H9 (cell line): Measurements from ENCODE around the gene ERCC6L2. TPM values are rescaled to one million over a fixed set of nuclear protein-coding genes. Genes with fewer than 3 reads are reported as not detected.

Experiments used
- DNase-seq: peaks from one replicate; pipeline ENCODE4 v3.0.0-alpha.2; 2017
- H2AFZ ChIP-seq: one replicate; pipeline ENCODE4 v1.6.1; 2013; ENCODE audit warnings: mild to moderate bottlenecking, low read length, control low read depth, moderate library complexity
- H2AK5ac ChIP-seq: 2 replicates; pipeline ENCODE4 v1.6.1; 2013; ENCODE audit warnings: low read length, control low read depth, mixed read lengths; ENCODE audit not compliant: insufficient read length
- H2BK120ac ChIP-seq: one replicate; pipeline ENCODE4 v1.6.1; 2013; ENCODE audit warnings: low read depth, mild to moderate bottlenecking, low read length, control low read depth, inconsistent platforms; ENCODE audit not compliant: poor library complexity, severe bottlenecking
- H2BK12ac ChIP-seq: 2 replicates; pipeline ENCODE4 v1.6.1; 2013; ENCODE audit warnings: low read length, control low read depth, mixed read lengths, low read depth; ENCODE audit not compliant: insufficient read length
- H2BK15ac ChIP-seq: 2 replicates; pipeline ENCODE4 v1.6.1; 2013; ENCODE audit warnings: low read depth, low read length, control low read depth
- H2BK20ac ChIP-seq: one replicate; pipeline ENCODE4 v1.6.1; 2013; ENCODE audit warnings: low read depth, mild to moderate bottlenecking, low read length, control low read depth, inconsistent platforms; ENCODE audit not compliant: poor library complexity, severe bottlenecking
- H2BK5ac ChIP-seq: 2 replicates; pipeline ENCODE4 v1.6.1; 2013; ENCODE audit warnings: low read length, control low read depth, mixed read lengths; ENCODE audit not compliant: insufficient read length
- H3K14ac ChIP-seq: 2 replicates; pipeline ENCODE4 v1.6.1; 2013; ENCODE audit warnings: low read length, control low read depth; ENCODE audit not compliant: insufficient read depth
- H3K18ac ChIP-seq: 2 replicates; pipeline ENCODE4 v1.6.1; 2013; ENCODE audit warnings: low read depth, mild to moderate bottlenecking, mixed read lengths, low read length, control low read depth; ENCODE audit not compliant: insufficient read length
- H3K23ac ChIP-seq: 2 replicates; pipeline ENCODE4 v1.6.1; 2013; ENCODE audit warnings: low read length, control low read depth, mixed read lengths, low read depth; ENCODE audit not compliant: insufficient read length
- H3K23me2 ChIP-seq: 2 replicates; pipeline ENCODE4 v1.6.1; 2013; ENCODE audit warnings: low read depth, mild to moderate bottlenecking, mixed read lengths, low read length, control low read depth; ENCODE audit not compliant: insufficient read length, poor library complexity, severe bottlenecking
- H3K27ac ChIP-seq: 2 replicates; pipeline ENCODE4 v1.5.1; 2013; ENCODE audit warnings: low read length, control low read depth, mixed read lengths, low read depth; ENCODE audit not compliant: insufficient read length
- H3K27me3 ChIP-seq: 2 replicates; pipeline ENCODE4 v1.6.1; 2013; ENCODE audit warnings: low read length, control low read depth, inconsistent platforms; ENCODE audit not compliant: insufficient read depth
- H3K4ac ChIP-seq: 2 replicates; pipeline ENCODE4 v1.6.1; 2013; ENCODE audit warnings: low read depth, mild to moderate bottlenecking, control low read depth, inconsistent platforms, low read length, moderate library complexity
- H3K4me1 ChIP-seq: 2 replicates; pipeline ENCODE4 v1.6.1; 2013; ENCODE audit warnings: low read length, control low read depth, inconsistent platforms; ENCODE audit not compliant: insufficient read depth
- H3K4me2 ChIP-seq: 2 replicates; pipeline ENCODE4 v1.6.1; 2013; ENCODE audit warnings: low read length, control low read depth, mixed read lengths; ENCODE audit not compliant: insufficient read length, insufficient read depth
- H3K56ac ChIP-seq: 2 replicates; pipeline ENCODE4 v1.6.1; 2013; ENCODE audit warnings: low read depth, mild to moderate bottlenecking, mixed read lengths, low read length, control low read depth; ENCODE audit not compliant: insufficient read length
- H3K79me1 ChIP-seq: 2 replicates; pipeline ENCODE4 v1.6.1; 2013; ENCODE audit warnings: low read depth, mild to moderate bottlenecking, moderate library complexity, low read length, control low read depth, inconsistent platforms; ENCODE audit not compliant: insufficient read depth, poor library complexity, severe bottlenecking
- H3K79me2 ChIP-seq: 2 replicates; pipeline ENCODE4 v1.6.1; 2013; ENCODE audit warnings: low read length, control low read depth, inconsistent platforms; ENCODE audit not compliant: insufficient read depth
- H3K9ac ChIP-seq: 2 replicates; pipeline ENCODE4 v1.6.1; 2013; ENCODE audit warnings: low read length, control low read depth, mixed read lengths; ENCODE audit not compliant: insufficient read length; ENCODE audit errors: extremely low read depth
- H3K9me3 ChIP-seq: one replicate; pipeline ENCODE4 v1.6.1; 2013; ENCODE audit warnings: low read depth, low read length, inconsistent platforms; ENCODE audit not compliant: control insufficient read depth
- H3T11ph ChIP-seq: one replicate; pipeline ENCODE4 v1.6.1; 2013; ENCODE audit warnings: mild to moderate bottlenecking, low read length, control low read depth, inconsistent platforms
- H4K20me1 ChIP-seq: one replicate; pipeline ENCODE4 v1.6.1; 2013; ENCODE audit not compliant: control insufficient read depth, insufficient read length, insufficient read depth
- H4K5ac ChIP-seq: 2 replicates; pipeline ENCODE4 v1.6.1; 2013; ENCODE audit warnings: low read depth, mild to moderate bottlenecking, mixed read lengths, low read length, control low read depth; ENCODE audit not compliant: insufficient read length
- H4K8ac ChIP-seq: replicated peaks from 2 replicates; pipeline ENCODE4 v1.6.1; 2013; ENCODE audit warnings: low read length, control low read depth, mixed read lengths, low read depth; ENCODE audit not compliant: insufficient read length
- H4K91ac ChIP-seq: 2 replicates; pipeline ENCODE4 v1.6.1; 2013; ENCODE audit warnings: low read depth, mild to moderate bottlenecking, moderate library complexity, mixed read lengths, low read length, control low read depth; ENCODE audit not compliant: insufficient read length
- H3K27ac Mint-ChIP-seq, 3 experiments: 2 replicates in 2 of 3; 3 replicates in 1 of 3; pipeline ENCODE4 v1.8.0; 2020 to 2021; ENCODE audit warnings: mixed read lengths in 3 of 3, mild to moderate bottlenecking in 1 of 3, moderate library complexity in 1 of 3
- H3K27me3 Mint-ChIP-seq: 2 replicates; pipeline ENCODE4 v1.8.0; 2021; ENCODE audit warnings: low read depth, mild to moderate bottlenecking, moderate library complexity, mixed read lengths
- H3K36me3 Mint-ChIP-seq, 3 experiments: 2 replicates in 2 of 3; 3 replicates in 1 of 3; pipeline ENCODE4 v1.8.0; 2020 to 2021; ENCODE audit warnings: low read depth in 3 of 3, mixed read lengths in 3 of 3; ENCODE audit not compliant: insufficient read depth in 1 of 3
- H3K4me1 Mint-ChIP-seq, 2 experiments: 2 replicates each; pipeline ENCODE4 v1.8.0; 2020; ENCODE audit warnings: mixed read lengths in 2 of 2
- H3K4me3 Mint-ChIP-seq, 2 experiments: 2 replicates in 1 of 2; 3 replicates in 1 of 2; pipeline ENCODE4 v1.8.0; 2020 to 2021; ENCODE audit warnings: mild to moderate bottlenecking in 2 of 2, mixed read lengths in 2 of 2, moderate library complexity in 1 of 2
- H3K9me3 Mint-ChIP-seq, 2 experiments: 2 replicates in 1 of 2; 3 replicates in 1 of 2; pipeline ENCODE4 v1.8.0; 2020; ENCODE audit warnings: mild to moderate bottlenecking in 2 of 2, mixed read lengths in 2 of 2, moderate library complexity in 1 of 2
- WGBS: extraction: QIAGEN DNeasy Blood & Tissue Kit; methylation state at CpG from one replicate; pipeline ENCODE4 v1.1.7; 2013; ENCODE audit warnings: missing lambda C conversion rate, low lambda C conversion rate, mixed read lengths; ENCODE audit not compliant: insufficient read length; ENCODE audit errors: extremely low coverage; 5-methylcytosine and 5-hydroxymethylcytosine counted together
- total RNA-seq: library from RNA; stranded (reverse); gene quantifications from 2 replicates; pipeline ENCODE4 v1.2.1, GENCODE V29; 2021
- TF ChIP-seq, protein P1 (sequence below): fragments of 200-600 bp; sonication (generic); conservative IDR thresholded peaks from 3 replicates; pipeline ENCODE4 v1.8.0; 2021; ENCODE audit warnings: antibody characterized with exemption, mild to moderate bottlenecking

ERCC6L2 gene
- total RNA-seq, 1 experiment from 2014 or later = 57.7 TPM

DNA sequence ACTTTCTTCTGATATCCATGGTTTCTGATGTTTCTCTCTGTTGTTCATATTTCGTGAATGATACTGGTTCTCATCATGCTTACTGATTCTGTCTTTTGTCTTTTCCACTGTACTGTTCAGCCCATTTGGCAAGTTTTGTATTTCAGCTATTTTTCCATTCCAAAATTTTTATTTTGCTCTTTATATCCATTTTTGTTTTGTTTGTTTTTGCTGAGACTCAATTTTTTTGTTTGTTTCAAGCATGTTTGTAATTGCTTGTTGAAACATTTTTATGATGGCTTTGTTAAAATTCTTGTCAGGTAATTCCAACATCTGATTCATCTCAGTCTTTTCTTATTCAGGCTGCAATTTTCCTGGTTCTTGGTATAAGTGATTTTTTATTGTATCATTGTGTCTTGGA lies 64.0 kb downstream of the ERCC6L2 start:
- H4K8ac ChIP-seq = no peak overlapping the region
- no peak overlapping the region for H3K4me3 Mint-ChIP-seq
- H4K91ac ChIP-seq = no peak overlapping the region
- H3K23me2 ChIP-seq = no peaks in the 10 kb centered on the region
- peaks cover 15 to 19% of the 10 kb centered on the region in 2 experiments for H3K4me1 Mint-ChIP-seq
- H4K5ac ChIP-seq = no peak overlapping the region
- no peak overlapping the region for H3K56ac ChIP-seq
- TF ChIP-seq, protein P1, sequence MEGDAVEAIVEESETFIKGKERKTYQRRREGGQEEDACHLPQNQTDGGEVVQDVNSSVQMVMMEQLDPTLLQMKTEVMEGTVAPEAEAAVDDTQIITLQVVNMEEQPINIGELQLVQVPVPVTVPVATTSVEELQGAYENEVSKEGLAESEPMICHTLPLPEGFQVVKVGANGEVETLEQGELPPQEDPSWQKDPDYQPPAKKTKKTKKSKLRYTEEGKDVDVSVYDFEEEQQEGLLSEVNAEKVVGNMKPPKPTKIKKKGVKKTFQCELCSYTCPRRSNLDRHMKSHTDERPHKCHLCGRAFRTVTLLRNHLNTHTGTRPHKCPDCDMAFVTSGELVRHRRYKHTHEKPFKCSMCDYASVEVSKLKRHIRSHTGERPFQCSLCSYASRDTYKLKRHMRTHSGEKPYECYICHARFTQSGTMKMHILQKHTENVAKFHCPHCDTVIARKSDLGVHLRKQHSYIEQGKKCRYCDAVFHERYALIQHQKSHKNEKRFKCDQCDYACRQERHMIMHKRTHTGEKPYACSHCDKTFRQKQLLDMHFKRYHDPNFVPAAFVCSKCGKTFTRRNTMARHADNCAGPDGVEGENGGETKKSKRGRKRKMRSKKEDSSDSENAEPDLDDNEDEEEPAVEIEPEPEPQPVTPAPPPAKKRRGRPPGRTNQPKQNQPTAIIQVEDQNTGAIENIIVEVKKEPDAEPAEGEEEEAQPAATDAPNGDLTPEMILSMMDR = no peak
- H3K27ac Mint-ChIP-seq = no peak overlapping the region; a peak in 1 of 7 replicates
- H3K23ac ChIP-seq = no peak overlapping the region
- H3K27me3 ChIP-seq = no peaks in the 10 kb centered on the region
- H3K4ac ChIP-seq = no peak overlapping the region
- H3T11ph ChIP-seq = no peak overlapping the region
- H2BK5ac ChIP-seq = no peak overlapping the region
- H2AFZ ChIP-seq = no peak overlapping the region
- H3K27ac ChIP-seq = no peak overlapping the region
- DNase-seq = no peak
- peaks cover 44 to 66% (median 57%) of the 10 kb centered on the region in 3 experiments for H3K36me3 Mint-ChIP-seq
- no peak overlapping the region for H2BK20ac ChIP-seq
- H3K9ac ChIP-seq = no peak overlapping the region
- no peak overlapping the region for H2BK120ac ChIP-seq
- H3K9me3 ChIP-seq = no peaks in the 10 kb centered on the region
- no peak overlapping the region for H2BK15ac ChIP-seq
- H2AK5ac ChIP-seq = no peak overlapping the region
- H3K4me2 ChIP-seq = no peak overlapping the region
- H3K27me3 Mint-ChIP-seq = no peaks in the 10 kb centered on the region
- H3K9me3 Mint-ChIP-seq = peaks cover 3 to 5% of the 10 kb centered on the region in 2 experiments; a peak in 3 of 5 replicates
- WGBS = no CpG with 5 or more reads among the region's 1 CpG
- no peaks in the 10 kb centered on the region for H4K20me1 ChIP-seq
- no peak overlapping the region for H3K18ac ChIP-seq
- H3K79me2 ChIP-seq = no peaks in the 10 kb centered on the region
- H3K14ac ChIP-seq = no peak overlapping the region
- no peaks in the 10 kb centered on the region for H3K79me1 ChIP-seq
- no peaks in the 10 kb centered on the region for H3K4me1 ChIP-seq
- no peak overlapping the region for H2BK12ac ChIP-seq
